ENCODE measurements around the gene BCL11B. TPM values are rescaled to one million over a fixed set of nuclear protein-coding genes. Genes with fewer than 3 reads are reported as not detected.
"Not testable (repeated sequence)": the region's sequence is repeated elsewhere in the genome, so short reads cannot be mapped to it uniquely, and the experiment has no call there.

The BCL11B gene
- total RNA-seq, 1 donor from 2014 or later = 0.07 TPM

DNA sequence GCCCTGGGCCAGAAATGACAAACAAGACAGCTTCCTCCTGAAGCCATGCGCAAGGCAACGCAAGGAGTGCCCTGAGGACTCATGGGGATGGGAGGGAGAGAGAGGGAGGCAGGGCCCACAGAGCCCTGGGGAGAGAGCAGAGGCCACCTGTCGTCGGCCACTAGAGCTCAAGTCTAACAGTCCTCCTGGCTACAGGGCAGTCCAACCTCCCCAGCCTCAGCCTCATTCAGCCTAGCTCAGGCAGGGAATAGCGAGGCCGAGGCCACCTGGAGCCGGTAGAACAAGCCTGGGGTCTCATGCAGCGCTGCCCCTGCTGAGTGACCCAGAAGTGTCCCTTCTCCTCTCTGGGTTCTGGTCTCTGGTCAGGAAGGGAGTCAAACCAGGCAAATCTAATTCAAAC is 69.5 kb downstream of the BCL11B start:
- DNase-seq (ENCODE audit: low read depth, low spot score) = no peak

DNA sequence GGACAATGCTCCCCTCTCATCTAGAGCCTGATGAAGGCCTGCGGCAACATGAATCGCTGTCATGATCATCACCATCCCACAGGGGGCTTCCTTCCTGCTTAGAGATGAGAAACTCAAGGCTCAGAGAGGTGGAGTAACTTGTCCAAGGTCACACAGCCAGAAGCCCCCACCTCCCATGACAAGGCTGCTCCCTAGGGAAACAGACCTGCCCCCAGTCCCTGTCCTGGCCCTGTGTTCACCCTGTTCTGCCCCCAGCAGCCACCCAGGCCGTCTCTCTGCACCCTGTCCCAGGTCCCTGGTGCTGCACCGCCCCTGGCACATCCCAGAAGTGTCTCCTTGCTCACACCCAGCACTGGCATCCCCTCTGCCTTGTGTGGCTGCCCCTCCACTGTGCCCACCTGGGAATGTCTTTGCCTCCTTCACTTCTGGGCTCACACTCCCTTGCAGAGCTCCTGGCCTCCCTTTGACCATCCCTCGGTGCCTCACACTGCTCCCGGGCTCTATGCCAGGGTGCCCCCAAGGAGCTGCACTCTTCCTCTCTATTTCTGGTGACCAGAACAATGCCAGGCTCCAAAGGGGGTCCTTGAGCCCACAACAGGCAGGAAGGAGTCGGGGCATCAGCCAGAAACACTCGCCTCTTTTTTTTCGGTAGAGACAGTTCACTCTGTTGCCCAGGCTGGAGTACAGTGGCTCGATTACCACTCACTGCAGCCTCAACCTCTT is 70.5 kb downstream of the BCL11B start:
- no peak for DNase-seq (ENCODE audit: low read depth, low spot score)

DNA sequence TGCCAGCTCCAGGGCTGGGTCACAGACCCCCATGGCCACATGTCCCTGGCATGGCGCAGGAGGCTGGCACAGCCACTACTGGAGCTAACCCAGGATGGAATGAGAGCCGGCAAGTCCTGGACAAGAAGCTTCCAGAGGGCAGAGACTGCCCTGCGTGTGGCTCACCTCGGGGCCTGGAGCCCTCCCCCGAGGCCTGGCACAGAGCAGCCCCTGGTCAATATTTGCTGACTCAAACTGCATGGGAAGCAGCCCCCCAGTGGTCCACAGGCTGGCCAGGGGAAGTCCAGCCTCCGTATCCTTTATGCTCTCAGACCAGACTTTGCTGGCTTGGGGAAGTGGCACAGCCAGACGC is 71.4 kb downstream of the BCL11B start:
- DNase-seq (ENCODE audit: low read depth, low spot score) = no peak

DNA sequence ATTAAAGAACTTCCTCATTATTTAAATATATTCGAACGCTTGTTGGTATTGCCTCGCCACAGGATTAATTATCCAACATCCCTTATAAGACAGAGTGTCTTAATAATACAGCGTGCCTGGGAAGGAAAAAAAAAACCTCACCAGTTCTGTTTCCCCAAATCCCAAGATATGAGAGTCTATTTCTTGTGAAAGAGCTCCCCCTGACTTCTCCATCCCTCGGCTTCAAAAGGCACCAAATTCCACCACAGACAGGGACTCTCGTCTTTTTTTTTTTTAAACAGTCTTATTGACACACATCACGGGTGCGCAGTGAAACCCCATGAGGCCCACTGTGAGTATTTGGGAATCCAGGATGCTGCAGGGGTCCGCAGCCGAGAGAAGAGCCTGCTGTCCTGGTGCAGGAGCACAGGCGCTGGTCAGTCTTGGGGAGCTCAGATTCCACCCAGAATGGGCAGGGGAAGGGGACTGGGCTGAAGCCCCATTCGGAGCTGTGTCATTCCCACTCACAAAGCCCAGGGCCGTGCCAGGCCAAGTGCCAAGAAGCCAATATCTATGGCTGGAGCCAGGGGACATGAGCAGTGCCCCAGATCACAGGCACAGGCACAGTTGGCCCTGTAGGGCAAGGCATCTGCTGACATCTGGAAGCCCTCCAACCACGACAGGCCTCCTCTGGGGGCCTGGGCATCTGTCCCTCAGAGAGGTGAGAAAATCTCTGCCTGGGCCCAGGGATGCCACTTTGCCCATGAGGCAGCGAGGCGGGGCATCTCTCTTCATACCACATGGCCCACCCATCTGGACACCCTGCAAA is 71.9 kb downstream of the BCL11B start:
- DNase-seq (ENCODE audit: low read depth, low spot score) = no peak

DNA sequence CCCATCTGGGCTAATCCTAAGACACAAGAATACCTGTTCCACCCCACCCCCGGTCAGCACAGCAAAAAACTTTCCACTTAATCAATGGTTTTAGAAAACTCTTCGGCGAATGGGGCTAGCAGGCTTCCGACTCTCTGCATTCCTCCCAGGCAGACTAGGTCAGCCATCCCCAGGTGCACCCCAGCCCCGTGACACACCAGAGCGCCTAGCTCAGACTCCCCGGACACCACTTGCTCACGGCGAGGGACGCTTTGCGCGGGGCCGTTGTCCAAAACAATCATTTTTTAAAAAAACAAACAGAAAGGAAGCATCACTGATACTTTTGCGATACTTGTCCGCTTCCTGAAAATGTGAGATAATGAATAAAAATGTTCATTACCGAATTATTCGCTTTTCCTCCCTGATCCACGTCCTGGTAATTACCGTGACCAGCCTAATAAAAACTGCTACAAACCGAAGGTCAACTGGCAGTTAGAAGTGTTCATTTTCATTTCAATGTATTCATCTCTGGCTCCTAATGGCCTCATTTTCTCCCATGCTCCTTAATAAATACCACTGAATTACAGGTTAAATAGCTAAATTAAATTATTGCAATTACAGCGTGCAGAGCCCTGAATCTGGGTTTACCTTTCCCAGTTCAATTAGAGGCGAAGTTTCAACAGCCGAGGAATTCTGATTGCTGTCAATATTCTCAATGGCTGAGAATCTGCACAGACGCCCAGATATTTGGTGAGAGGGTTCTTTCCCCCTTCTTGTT is 73.1 kb downstream of the BCL11B start:
- DNase-seq (ENCODE audit: low read depth, low spot score) = no peak

DNA sequence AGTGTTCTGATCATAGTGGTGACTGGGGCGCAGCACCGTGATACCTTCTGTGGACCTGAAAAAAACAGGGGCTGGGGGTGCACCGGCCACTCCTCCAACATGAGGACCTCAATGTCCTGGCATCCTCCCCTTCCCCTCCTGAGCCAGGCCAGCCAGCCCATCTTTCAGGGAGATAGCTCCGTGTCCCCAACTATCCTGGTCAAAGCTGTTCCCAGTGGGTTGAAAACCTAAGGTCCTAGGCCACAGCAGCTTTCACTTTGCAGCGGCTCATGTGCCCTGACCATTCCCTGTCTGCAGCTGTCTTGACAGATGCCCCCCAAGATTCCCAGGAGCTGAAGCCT is 75.7 kb downstream of the BCL11B start:
- DNase-seq (ENCODE audit: low read depth, low spot score) = no peak

DNA sequence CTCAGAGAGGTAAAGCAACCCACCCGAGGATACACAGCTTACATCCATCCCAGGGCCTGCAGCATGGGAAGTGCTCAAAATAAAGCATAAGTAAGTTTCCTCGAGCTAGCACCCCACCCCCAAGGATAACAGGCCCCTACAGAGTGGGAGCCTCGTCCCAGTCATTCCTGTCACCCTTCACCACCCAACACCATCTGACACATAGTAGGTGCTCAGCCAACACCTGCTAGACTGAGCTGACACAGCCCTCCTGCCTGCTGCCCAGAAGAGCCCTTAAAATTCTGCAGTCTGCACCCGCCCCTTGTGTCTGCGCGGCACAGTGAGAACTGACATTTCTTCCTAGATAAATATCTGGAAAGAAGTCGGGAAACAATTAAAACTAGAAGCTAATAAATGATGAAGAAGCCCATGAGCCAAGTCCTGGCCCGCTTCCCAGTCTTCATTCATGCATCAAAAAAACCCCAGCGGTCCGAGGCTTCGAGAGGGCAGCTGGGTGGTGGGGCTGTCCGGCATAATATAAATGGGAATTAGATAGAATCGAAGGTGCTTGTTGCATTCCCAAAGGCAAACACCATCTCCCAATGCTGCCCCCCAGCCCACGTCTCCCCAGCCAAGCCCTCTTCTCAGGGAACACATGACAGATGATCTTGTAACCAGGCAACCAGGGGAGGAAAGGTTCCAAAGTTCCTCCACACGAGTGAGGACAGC is 76.2 kb downstream of the BCL11B start:
- no peak for DNase-seq (ENCODE audit: low read depth, low spot score)

DNA sequence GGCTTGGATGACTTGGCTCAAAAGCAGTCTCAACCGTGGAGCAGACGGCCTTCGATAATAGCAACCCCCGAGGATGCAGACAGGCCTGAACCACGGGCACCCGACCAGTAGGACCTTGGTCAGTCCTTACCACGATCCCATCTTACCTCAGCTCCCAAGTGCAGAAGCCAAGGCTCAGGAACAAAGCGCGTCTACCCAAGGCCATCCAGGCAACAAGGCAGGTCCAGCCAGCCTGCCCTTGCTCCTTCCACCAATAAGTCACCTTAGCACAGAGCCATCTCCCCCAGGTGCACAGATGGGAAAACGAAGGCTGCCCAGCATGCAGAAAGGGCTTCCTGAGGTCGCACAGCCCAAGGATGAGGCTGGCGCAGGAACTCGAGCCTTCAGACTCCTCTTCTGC is 77.3 kb downstream of the BCL11B start:
- DNase-seq (ENCODE audit: low read depth, low spot score) = no peak

DNA sequence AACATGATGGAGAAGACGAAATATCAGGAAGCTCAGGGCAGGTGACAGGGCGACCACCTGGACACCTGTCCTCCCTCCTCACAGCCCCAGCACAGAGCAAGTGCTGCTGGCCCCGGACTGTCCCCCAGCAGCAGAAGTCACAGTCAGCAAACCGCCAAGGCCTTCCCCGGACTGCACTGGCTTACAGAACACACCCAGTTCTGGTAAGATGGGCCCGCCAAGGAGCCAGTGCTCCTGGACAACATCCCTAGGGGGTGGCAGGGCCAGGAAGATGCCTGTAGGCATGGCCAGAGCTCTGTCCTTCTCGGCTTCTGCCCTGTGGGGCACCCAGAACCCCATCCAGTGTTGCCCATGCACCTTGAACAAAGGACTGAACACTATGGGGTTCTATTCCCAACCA is 77.9 kb downstream of the BCL11B start:
- no peak for DNase-seq (ENCODE audit: low read depth, low spot score)

DNA sequence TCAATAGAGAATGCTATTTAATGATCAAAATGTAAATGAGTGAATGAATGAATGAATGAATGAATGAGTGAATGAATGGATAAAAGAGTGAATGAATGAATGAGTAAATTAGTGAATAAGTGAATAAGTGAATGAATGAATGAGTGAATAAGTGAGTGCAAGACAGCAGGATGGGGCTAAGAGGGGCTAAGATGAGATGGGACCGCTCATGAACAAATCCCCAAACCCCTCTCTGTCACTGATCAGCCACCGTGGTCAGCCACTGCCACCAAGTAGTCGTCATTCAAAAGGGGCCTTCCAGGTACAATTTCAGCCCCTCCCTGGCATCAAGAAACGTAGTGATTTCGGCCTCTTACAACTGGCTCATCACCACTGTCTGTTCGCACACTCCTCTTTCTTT is 79.2 kb downstream of the BCL11B start:
- no peak for DNase-seq (ENCODE audit: low read depth, low spot score)

DNA sequence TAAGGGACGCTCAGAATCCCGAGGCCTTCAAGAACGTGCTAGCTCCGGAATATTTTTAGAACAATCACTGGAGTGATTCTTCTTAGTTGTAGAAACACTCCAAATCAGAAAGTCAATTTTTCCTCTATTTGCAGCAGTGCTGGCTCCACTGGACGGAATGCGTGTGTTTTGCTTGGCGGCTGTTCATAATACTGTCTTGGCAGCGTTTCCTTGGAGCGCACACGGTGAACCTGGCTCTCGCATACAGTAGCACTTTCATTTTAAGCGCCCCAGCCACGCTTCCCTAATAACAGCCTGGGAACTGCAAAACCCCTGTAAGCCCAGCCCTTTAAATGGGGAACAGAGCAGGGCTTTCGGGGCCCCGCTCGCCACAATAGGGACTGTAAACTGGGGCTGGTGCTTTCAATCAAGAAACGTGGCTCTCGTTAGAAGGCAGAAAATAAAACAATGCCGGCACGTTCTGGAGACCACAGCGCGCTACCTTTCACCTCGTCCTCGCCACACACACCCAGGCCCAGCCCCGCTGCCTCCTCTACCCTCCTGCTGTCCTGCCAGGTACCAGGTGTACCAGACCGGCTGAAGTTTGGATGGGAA is 79.9 kb downstream of the BCL11B start:
- no peak for DNase-seq (ENCODE audit: low read depth, low spot score)

DNA sequence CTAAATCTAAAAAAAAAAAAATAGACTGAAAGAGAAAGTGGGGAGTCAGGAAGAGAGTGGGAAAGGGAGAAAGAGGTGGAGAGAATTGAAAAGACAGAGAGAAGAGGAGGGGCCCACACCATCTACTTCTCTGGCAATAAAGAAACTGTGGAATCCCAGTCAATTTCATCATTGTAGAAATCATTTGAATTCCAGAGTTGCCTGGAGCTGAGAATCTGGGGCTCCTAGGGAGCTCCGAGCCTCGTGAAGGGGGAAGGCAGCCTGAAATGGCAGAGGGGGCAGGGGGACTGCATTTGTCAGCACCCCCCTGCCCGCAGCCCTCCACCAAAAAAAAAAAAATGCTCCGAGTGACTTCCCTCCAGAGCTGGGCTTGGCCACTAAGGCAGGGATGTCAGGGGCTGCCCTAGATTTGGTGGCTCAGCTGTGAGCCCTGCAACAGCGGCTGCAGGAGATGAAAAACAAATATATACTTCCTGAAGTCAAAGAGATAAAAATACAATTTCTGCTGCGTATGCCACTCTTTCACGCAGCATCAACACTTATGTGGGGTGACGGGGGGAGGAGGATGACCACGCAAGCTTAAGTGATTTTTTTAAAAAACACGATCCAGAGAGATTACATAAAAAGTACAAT is 80.5 kb downstream of the BCL11B start:
- DNase-seq (ENCODE audit: low read depth, low spot score) = no peak

DNA sequence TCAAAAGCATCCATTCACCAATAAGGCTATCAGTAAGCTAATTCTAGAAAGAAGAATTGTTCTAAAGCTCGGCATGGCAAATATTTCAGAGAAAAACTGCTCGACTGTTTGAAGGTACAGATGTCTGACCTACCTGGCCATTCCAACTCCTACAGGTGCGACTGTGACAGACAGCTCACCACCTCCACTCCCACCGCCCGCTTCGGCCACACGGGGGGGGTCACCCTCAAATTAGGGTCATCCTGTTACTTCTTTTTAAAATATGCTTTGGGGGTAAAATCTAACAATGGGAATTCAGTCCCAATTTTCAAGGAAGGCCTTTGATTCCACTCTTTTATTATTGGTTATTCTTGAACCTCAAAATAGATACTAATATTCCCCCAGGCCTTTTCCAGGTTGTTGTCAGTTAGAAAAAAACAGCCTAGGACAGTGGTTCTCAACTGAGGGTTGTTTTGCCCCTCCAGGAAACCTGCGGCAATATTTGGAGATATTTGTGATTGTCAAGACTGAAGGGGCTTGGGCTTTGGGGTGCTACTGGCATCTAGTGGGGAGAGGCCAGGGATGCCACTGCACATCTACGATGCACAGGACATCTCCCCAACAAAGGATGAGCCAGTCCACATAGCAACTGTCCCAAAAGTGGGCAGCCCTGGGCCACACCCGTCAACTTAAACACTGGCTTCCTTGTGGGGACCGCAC is 81.2 kb downstream of the BCL11B start:
- DNase-seq (ENCODE audit: low read depth, low spot score) = no peak

DNA sequence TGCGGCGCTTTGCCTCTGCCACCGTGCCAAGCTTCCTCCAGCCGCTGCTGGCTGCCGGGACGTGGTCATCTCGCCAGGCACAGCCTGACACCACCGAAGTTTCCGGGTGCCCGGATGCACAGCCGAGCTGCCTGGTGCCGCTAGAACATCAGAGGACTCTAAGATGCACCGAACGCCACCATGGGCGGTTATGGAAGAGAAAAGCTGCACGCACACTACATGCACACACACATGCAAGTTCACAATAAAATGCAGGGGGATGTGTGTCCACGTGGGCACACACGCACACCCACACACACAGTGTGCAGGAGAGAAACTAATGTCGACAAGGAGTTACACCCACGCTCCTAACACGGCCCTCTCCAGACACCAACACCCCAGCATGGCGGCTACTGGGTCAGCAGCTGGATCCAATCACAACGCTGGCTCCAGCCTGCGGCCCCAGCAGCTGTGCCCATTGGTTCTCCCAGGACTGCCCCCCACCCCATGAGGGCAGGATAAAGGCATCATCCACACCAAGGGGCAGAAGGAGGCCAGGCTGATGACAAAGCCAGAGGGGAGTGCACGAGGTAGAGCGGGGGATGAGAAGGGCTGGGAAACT is 82.7 kb downstream of the BCL11B start:
- no peak for DNase-seq (ENCODE audit: low read depth, low spot score)

DNA sequence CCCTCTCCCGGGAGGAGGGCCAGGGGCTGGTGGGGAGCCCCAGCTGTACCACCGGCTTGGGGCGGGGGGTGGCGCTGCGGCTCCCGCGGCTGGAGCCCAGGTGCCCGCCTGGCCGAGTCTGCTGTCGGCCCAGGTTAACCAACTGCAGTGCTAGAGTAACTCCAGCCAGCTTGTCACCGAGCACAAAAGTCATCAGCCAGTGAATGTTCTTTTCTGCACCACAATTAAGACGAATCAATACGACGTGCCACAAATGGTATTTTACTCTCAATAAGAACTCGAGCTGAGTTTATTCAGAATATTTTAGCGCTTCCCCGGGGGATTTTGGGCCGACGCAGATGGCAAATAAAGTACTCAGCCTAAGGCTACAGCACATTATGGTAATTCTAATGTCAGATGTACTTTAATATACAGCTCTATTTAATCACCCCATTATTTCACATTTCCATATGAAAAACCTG is 83.2 kb downstream of the BCL11B start:
- no peak for DNase-seq (ENCODE audit: low read depth, low spot score)

DNA sequence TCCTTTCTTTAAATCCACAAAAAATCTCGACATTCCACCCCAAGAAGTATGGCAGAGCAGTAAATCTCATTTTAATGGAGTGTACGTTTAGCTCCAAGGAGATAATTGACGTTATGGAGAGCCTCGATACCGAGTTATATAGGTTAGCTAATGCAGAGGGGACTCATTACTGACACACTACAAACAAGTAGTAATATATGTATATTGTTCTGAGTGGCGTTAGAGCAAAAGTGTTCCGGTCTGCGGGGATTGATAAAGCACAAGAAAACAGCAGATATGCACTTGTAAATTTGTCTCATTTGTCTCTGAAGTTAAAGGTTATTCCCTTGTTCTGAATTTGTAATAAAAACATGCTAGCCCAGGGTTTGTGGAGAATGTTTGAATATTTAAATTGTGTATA is 84.1 kb downstream of the BCL11B start:
- DNase-seq (ENCODE audit: low read depth, low spot score) = no peak

DNA sequence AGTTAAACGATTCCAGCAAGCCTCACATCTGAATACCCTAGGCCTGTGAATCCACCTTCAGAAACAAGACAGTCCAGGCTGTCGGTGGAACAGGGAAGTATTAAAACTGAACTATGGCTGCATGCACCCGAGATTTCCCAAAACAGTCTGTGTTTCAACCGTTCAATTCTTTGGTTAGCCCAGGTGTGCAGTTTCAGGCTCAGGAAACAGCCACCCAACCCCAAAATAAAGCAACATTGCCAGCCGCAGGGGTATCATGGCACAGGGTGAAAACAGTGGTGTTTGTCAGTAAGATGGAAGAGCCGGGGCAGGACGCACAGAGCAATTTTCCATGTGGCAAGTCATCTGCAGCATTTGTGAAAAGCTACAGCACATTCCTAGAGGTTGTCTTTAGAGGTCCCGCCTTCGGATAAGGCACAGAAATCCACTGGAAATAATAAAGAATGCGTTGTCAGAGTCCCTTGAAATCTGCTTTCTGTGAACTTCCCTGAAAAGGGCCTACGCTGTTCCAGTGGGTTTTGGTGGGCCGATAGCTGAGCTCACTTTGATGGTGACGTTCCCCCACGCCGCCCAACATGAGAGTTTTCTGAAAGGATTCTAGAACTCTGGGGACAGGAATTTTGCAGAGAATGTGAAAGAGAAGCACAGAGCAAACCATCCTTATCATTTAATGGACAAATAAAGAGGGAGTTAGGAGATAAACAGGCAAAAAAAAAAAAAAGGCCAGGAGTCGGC is 84.9 kb downstream of the BCL11B start:
- DNase-seq (ENCODE audit: low read depth, low spot score) = no peak

DNA sequence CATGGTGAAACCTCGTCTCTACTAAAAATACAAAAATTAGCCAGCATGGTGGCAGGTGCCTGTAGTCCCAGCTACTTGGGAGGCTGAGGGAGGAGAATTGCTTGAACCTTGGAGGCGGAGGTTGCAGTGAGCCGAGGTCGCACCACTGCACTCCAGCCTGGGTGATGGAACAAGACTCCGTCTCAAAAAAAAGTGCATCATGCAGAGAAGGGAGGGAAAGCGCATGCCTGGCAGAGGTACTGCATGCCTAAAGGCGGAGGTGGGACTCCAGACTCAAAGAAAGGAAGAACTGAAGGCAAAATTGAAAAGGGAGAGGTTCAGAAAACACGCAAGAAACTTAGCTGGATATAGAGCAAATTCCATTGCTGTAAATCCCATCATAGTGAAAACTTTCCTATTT is 85.7 kb downstream of the BCL11B start:
- DNase-seq (ENCODE audit: low read depth, low spot score) = not testable (repeated sequence)

DNA sequence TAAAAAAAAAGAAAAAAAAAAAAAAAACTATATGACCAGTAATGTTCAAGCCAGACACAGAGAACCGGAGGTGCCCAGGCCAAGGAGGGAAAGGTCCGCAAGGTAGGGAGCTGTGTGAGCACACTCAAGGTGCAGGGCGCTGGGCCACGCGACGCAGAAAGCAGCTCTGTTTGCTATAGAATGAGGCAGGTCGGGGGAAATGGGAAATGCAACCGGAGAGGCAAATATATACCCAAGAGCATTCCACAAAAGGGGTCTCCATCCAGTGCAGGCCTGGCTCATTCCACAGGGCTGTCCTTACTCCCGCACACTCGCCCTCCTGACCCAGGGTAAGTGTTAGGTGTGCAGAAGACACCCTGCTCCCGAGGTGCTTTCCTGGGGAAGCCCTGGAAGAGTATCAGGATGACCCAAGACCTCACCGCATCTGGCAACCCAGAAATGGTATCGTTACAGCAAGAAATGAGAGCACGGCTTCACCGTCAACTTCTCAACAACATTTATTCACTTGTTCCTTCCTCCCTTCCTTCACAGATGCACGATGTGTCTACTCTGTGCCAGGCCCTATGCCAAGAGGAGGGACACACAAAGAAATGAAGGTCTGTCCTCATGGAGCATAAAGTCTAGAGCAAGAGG is 86.4 kb downstream of the BCL11B start:
- no peak for DNase-seq (ENCODE audit: low read depth, low spot score)
